Measurements from ENCODE around the gene AGAP1. TPM values are rescaled to one million over a fixed set of nuclear protein-coding genes. Genes with fewer than 3 reads are reported as not detected.

The AGAP1 gene
- total RNA-seq, 1 donor from 2014 or later = 20.4 TPM

- Mint-ChIP-seq H3K4me1 (peaks cover 43% of the 10 kb centered on the region), H3K9me3 (peaks cover 19% of the 10 kb centered on the region), H3K4me3 (no peak overlapping the region), H3K27ac (peak overlapping the region; percentile 92), H3K36me3 (peaks cover 12% of the 10 kb centered on the region), H3K27me3 (ENCODE audit: insufficient read depth, low read depth) (peaks cover 3% of the 10 kb centered on the region)
- H3K4me2 ChIP-seq = no peak overlapping the region
- TF ChIP-seq CTCF (IDR thresholded peaks at IDR 0.05) = no peak
- TF ChIP-seq EZH2 (IDR thresholded peaks at IDR 0.05) = no peak
- peaks cover 97% of the 10 kb centered on the region for H3K79me2 ChIP-seq (ENCODE audit: low read depth)
- H3K36me3 ChIP-seq = no peaks in the 10 kb centered on the region
- no peak overlapping the region for H2AFZ ChIP-seq (replicated peaks)
- H3K9me3 ChIP-seq (ENCODE audit: low read depth) = no peaks in the 10 kb centered on the region
- H3K27ac ChIP-seq = no peak overlapping the region
- H3K9ac ChIP-seq = no peak overlapping the region
- peaks cover 15% of the 10 kb centered on the region for H3K4me1 ChIP-seq
- no peak overlapping the region for H3K4me3 ChIP-seq
- no peaks in the 10 kb centered on the region for H3F3A ChIP-seq (ENCODE audit: low read depth)
- no peak for DNase-seq (ENCODE audit: low spot score)
- no peaks in the 10 kb centered on the region for H3K27me3 ChIP-seq
- H4K20me1 ChIP-seq (ENCODE audit: low read depth) = peaks cover 74% of the 10 kb centered on the region
These were observed 198.9 kb downstream of the AGAP1 start for GRCh38 chr2:235692671-235693171.

- Histone ChIP-seq H3K4me3 (no peak overlapping the region), H3K36me3 (no peaks in the 10 kb centered on the region), H2AFZ (replicated peaks) (no peak overlapping the region), H3F3A (ENCODE audit: low read depth) (no peaks in the 10 kb centered on the region), H3K9me3 (ENCODE audit: low read depth) (no peaks in the 10 kb centered on the region), H3K9ac (no peak overlapping the region), H3K27me3 (no peaks in the 10 kb centered on the region), H3K4me1 (peaks cover 15% of the 10 kb centered on the region), H4K20me1 (ENCODE audit: low read depth) (peaks cover 72% of the 10 kb centered on the region), H3K27ac (no peak overlapping the region), H3K79me2 (ENCODE audit: low read depth) (peaks cover 97% of the 10 kb centered on the region), H3K4me2 (no peak overlapping the region)
- Mint-ChIP-seq H3K4me1 (peaks cover 40% of the 10 kb centered on the region), H3K9me3 (peaks cover 20% of the 10 kb centered on the region), H3K27me3 (ENCODE audit: insufficient read depth, low read depth) (peaks cover under 1% of the 10 kb centered on the region), H3K27ac (no peak overlapping the region), H3K36me3 (peaks cover 14% of the 10 kb centered on the region), H3K4me3 (no peak overlapping the region)
- no peak for TF ChIP-seq EZH2 (IDR thresholded peaks at IDR 0.05)
- TF ChIP-seq EZH2phosphoT487 (IDR thresholded peaks at IDR 0.05) = no peak
- TF ChIP-seq CTCF (IDR thresholded peaks at IDR 0.05) = no peak
- no peak for DNase-seq (ENCODE audit: low spot score)
These were observed 199.4 kb downstream of the AGAP1 start for GRCh38 chr2:235693279-235693678.

- H3K4me3 ChIP-seq = no peak overlapping the region
- H2AFZ ChIP-seq (replicated peaks) = no peak overlapping the region
- no peaks in the 10 kb centered on the region for H3K9me3 ChIP-seq (ENCODE audit: low read depth)
- Mint-ChIP-seq H3K4me1 (peaks cover 47% of the 10 kb centered on the region), H3K27ac (peak overlapping the region; percentile 88), H3K4me3 (no peak overlapping the region), H3K36me3 (peaks cover 19% of the 10 kb centered on the region), H3K9me3 (peaks cover 25% of the 10 kb centered on the region), H3K27me3 (ENCODE audit: insufficient read depth, low read depth) (no peaks in the 10 kb centered on the region)
- no peaks in the 10 kb centered on the region for H3K27me3 ChIP-seq
- peaks cover 68% of the 10 kb centered on the region for H4K20me1 ChIP-seq (ENCODE audit: low read depth)
- H3K4me2 ChIP-seq = no peak overlapping the region
- H3K36me3 ChIP-seq = no peaks in the 10 kb centered on the region
- peaks cover 98% of the 10 kb centered on the region for H3K79me2 ChIP-seq (ENCODE audit: low read depth)
- no peak overlapping the region for H3K27ac ChIP-seq
- TF ChIP-seq EZH2 (IDR thresholded peaks at IDR 0.05) (no peak), CTCF (IDR thresholded peaks at IDR 0.05) (no peak), EZH2phosphoT487 (IDR thresholded peaks at IDR 0.05) (no peak)
- H3K4me1 ChIP-seq = peaks cover 20% of the 10 kb centered on the region
- no peak for DNase-seq (ENCODE audit: low spot score)
- peak overlapping the region; percentile 27 for H3K9ac ChIP-seq
- H3F3A ChIP-seq (ENCODE audit: low read depth) = no peaks in the 10 kb centered on the region
These were observed 201.1 kb downstream of the AGAP1 start for GRCh38 chr2:235694721-235695601.

Data from neural progenitor cell (in vitro differentiated cells).